Measurements from ENCODE around the gene GRM7.

DNA sequence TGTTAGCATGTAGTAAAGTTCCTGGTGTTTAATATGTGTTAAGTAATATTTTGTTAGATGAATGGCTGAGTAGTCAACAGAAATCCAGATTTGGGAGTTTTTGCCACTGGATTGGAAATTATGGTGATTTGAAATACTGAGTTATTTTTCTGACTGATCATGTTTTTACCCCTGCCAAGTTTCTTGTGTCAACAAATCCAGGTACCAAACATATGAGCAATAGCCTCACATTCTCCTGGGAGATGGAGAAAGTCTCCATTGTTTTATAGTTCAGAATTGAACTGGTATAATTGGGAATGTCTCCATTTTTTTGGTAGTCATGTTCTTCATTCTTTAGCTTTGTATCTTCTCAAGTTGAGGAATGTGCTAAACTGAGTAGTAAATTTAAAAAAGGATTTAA lies 873.5 kb downstream of the GRM7 start:
- TF ChIP-seq CTCF (conservative IDR thresholded peaks at IDR 0.05 in 1 of 2, IDR thresholded peaks at IDR 0.05 in 1 of 2; ENCODE audit: low read depth in 1 of 2, low read length in 2 of 2) (no peak), EZH2 (IDR thresholded peaks at IDR 0.05; ENCODE audit: low read length, missing control alignments) (no peak)
